Frontal cortex (tissue), 4 donors: Measurements from ENCODE around the gene ERBB4. TPM values are rescaled to one million over a fixed set of nuclear protein-coding genes. Genes with fewer than 3 reads are reported as not detected.

Experiments used
- DNase-seq, 2 donors: peaks; one replicate each; pipeline ENCODE4 v3.0.0; 2012; ENCODE audit warnings: low spot score in 2 of 2
- FAIRE-seq: peaks from 2 replicates; lab custom pipeline; 2012; peaks lifted over from hg19 to GRCh38; lab: Jason Lieb, UNC
- total RNA-seq: library from RNA; depleted of rRNA; stranded (reverse); fragments of >200 nt; gene quantifications from one replicate; pipeline ENCODE4 v1.2.3, GENCODE V29; 2014
- donor health status: control.
- donor health status: control.
- donor health status: control.

Gene ERBB4
- 75.0 TPM for total RNA-seq

DNA sequence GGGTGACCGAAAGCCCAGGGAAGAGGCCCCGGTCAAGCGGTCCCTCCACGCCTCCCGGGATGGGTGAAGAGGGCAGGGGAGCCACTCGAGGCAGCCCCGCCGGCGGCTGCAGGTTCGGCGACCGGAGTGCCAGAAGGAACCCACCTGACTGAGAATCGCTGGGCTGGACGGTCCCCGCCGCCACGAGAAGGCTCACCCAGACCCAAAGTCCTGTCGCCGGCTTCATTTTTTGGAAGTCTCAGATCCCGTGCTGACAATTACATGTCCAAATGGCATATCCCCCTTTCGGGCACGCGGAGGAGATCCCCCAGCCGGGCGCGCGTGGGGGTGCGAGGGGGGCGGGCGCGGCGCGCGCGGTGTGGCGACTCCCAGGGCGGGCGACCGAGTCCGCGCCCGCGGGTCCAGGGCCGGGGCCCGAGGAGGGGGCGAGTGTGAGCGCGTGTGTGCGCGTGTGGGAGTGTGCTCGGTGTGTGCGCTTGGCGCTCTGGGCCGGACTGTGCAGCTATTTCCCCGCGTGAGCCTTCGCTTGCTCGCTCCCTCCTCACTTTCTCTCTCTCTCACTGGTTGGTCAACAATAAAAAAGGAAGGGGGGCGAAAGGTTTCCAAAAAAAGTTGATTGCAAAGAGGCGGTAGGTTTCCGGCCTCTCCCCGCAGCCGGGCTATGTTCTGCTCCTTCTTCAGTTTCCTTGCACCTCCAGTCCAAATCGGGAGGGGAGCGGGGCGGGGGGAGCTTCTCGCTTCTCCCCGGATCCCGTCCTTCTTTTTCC is at the start of gene ERBB4:
ERBB4 (minus strand) TSS at position 498 of the 767 bp plus-strand sequence; CDS start at position 226, 272 bp downstream.
- FAIRE-seq = no peak
- DNase-seq = peak; percentile 16 to 31

DNA sequence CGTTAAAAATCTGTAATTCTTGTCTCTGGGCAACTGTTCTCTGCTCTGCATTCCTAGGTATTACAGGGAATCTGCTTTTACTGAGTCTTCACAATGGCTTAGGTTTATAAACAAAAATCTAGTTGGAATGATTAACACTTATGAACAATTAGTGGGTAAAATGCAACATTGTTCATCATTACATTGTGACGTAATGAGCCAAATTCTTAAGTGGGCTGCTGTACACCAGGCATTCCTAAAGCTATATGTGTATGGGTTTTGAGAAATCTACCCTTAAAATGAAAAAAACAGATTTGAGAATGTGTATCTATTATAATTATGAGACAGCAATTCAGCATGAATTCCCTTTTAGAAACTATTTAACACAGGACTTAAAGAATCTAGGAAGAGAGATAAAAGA is 41.5 kb upstream of the ERBB4 start:
- FAIRE-seq (no peak), DNase-seq (no peak)

DNA sequence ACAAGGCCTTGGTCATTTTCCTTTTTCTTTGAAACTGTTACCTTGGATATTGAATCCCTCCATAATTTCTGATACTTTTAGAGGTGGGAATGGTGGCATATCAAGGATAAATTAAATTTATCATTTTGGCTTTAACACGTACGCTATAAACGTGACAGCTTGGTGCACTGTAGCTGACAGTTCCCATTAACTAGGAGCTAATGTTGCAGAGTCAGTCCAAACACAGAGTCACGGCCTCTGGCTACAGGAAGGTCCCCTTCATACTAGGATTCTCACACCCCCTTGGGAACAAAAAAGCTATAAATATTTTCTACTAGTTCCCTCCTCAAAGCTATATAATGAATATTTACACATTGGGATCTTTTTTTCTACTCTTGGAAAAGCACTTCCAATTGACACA is 17.7 kb upstream of the ERBB4 start:
- FAIRE-seq (no peak), DNase-seq (no peak)

- no peak for FAIRE-seq
- DNase-seq = no peak
Measured at GRCh38 chr2:212554233-212554632, 15.6 kb upstream of the ERBB4 start.

DNA sequence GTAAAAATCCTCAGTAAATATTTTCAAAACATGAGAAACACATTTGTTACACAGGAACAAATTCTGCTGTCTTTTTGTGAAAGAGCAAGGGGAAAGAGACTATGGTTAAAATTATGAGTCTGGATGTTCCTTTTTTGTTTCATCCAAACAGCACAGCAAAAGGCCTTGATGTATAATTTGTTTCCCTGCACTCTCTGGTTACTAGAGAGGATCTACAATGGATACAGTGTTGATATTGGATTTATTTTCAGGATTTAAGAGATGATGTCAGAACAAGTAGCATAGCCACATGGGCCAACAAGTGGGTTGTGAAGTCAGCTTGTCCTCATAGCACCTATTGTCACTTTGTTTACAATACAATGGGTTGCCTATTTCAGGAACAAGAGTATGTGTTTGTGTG is 11.3 kb upstream of the ERBB4 start:
- FAIRE-seq (no peak), DNase-seq (no peak)

GRCh38 chr2:212549463-212549862 is 10.9 kb upstream of the ERBB4 start:
- no peak for DNase-seq

DNA sequence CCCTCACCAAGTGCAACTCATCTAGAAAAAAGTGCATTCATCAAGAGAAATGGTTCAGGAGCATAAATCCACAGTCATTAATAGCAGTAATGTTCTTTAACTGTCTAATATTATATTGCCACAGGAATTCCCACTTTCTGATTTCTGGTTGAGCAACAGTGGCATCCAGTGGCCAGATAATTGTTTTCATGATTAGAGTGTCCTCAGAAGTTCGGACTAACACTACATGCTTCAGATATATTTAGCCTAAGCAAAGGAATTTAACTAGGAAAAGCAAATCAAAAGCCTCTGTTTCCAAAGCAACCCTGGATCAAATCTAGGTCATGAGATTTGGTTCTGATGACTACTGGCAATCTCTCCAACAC is 9.8 kb upstream of the ERBB4 start:
- FAIRE-seq = no peak
- no peak for DNase-seq

More at GRCh38 chr2:212549463-212549862, 10.9 kb upstream of the ERBB4 start:
- FAIRE-seq = peak; percentile 49

GRCh38 chr2:212547716-212548454 is 9.3 kb upstream of the ERBB4 start:
- DNase-seq (no peak), FAIRE-seq (no peak)

DNA sequence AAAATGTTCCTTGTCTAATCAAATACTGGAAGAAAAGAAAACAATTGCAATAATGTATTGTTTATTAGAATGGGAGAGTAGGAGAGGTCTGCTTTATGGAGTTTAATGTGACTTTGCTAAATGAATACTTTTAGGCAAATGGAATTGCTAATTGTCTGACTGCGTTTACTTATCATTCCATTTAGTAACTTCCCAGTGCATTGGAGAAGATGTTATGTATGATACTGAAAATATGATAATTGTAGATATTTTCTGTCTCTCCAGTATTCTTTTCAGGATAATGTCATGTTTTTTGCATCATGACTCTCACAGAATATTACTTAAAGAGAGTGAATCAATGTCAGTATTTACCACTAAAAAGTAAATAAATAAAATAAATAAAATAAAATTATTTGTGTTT is 8.1 kb upstream of the ERBB4 start:
- peak; percentile 8 for FAIRE-seq
- no peak for DNase-seq

- DNase-seq = no peak
- FAIRE-seq = no peak
Measured at GRCh38 chr2:212540341-212540740, 1.7 kb upstream of the ERBB4 start.

DNA sequence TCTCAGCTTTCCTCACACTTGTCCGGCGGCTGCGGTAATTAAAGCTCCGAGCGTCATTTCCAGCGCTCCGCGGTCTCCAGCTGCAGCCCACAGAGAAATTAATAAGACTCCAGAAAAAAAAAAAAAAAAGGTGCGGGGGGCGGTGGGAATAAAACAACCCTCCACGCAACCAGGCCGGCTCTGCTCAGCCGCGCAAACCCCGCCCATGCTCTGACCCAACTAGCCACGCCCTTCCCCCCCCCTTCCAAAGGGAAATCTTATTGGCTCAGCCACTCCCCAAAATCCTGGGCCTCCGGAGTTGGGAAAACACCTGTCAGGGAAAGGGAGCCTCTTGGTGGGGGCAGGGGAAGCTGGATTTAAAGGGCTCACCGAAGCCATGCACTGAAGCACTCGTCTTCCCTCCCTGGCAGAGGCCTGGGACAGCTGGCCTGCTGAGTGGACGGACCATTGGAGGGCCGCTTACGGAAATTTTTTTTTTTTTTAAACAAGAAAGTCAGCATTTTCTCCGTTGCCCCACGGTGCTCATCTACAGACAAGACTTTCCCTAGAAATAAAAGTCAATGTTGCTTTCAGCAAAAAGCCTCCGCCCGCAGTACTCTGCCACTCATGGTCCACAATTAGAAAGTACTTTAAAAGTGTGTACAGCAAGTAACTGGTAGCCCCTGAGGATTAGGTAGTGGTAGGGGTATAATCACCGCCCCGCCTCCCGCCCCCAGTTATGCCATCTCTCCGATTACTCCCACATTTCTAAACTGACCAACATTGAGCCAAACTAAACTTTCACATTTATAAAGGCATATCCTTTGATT is 674 bp upstream of the ERBB4 start:
- no peak for FAIRE-seq
- DNase-seq = peak; percentile 29 to 47

DNA sequence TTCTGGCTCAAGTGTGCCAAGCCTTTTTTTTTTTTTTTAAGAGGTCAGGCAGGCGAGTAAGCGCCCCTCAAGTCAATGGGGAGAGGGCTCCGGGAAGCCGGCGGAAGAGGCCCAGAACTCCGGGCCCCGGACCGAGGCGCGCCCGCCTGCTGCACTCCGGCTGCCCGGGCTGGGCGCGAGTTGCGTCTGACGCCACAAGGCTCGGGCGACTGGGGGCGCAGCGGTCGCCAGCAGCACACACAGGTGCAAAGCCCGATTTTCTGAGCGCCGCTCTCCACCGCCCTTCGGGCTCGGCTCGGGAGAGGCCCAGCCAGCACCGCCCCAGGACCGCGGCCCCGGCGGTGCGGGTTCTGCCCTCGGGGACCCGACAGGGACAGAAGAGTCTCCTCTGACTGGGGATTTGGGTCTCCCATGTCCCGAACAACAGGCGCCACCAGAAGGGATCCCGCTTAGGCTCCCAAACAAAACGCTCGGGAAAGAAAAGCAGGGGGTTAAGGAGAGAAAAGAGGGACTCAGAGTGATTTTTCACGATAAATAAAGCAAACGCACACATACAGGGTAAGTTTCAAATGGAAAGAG is 787 bp downstream of the ERBB4 start:
- FAIRE-seq (no peak), DNase-seq (peak; percentile 5 to 22)

- DNase-seq = peak; percentile 4 to 30
- FAIRE-seq = no peak
Measured at GRCh38 chr2:212536817-212537725, 1.5 kb downstream of the ERBB4 start.

DNA sequence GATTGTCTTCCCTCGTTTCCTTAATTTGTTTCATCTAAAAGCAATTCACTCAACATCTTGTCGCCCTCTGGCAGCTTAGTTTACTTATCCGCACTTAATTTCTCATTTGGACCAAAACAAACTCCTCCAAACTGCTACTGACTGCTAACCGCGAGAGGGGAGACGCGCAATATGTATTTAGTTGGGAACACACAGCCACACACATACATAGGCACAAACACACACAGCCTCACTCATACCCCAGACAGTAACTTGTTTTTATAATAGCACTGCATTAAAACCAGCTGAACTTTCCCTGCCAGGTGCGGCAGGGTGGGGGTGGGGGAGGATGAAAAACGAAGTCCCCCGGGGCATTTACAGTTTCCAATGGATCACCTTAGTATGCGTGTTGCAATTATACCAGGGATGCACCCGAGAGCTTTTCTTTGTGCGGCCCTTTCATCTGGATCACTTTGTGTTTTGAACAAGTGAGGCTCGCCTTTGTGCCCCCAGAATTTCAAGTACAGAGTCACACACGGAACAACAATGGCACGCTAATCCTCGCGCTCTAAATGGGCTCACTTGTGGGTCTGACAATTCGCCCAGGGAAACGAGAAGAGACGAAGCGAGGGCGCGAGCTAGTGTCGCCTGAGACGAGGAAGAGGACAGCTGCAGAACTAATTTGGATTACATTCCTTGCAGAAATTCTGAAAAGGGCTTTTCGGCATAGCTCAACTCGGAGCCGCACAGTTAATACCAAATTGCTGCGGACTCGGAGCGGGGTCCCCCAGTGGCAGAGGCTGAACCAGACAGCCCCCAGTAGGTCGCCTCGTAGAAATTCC is 2.4 kb downstream of the ERBB4 start:
- FAIRE-seq (no peak), DNase-seq (no peak)

- no peak for FAIRE-seq
- no peak for DNase-seq
Measured at GRCh38 chr2:212534336-212534735, 4.3 kb downstream of the ERBB4 start.

DNA sequence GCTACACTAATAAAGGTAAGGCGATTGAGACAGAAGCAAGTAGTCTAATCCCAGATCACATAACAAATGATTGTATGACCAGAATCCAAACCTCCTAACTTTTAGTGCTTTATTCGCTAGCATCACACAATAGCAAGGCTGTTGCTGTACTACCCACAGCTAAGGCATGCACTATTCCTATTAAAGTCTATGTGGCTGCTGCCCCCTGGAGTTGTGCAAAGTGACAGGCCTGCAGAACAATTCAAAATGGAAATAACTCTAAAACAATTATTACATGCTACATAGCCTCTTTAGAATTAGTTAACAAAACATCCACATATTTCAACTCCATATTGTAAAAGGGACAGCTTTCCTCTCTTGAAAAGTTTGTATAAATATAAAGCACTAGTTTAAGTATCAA is 6.0 kb downstream of the ERBB4 start:
- FAIRE-seq (no peak), DNase-seq (no peak)

GRCh38 chr2:212532087-212532486 is 6.5 kb downstream of the ERBB4 start:
- DNase-seq = no peak
- no peak for FAIRE-seq

DNA sequence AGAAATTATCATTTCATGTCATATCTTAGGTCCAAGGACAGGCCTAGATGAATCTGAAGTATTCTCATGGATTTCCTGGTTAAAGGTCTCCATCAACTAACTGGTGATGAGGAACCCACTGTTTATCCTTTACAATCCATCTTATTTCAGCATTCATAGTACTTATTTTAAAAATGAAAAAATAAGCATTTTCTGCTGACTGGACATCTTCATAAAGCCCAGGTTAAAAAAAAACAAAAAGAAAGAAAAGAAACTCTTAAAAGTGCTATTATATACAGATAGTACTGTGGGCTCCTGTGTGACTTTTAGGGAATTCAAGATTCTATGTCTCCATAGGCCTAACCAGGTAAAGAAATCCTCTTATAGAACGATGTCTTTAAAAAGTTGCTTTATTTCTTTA is 7.1 kb downstream of the ERBB4 start:
- FAIRE-seq (no peak), DNase-seq (no peak)
